ENCODE data around the gene ACAA1.

GRCh38 chr3:38095669-38096483 is 41.1 kb downstream of the ACAA1 start:
- TF ChIP-seq CTCF (conservative IDR thresholded peaks at IDR 0.05; ENCODE audit: low read depth, low read length) (no peak), EZH2 (IDR thresholded peaks at IDR 0.05; ENCODE audit: low read length, unreplicated experiment) (no peak), EZH2phosphoT487 (IDR thresholded peaks at IDR 0.05; ENCODE audit: borderline replicate concordance, low read length) (no peak)

Data from PC-3 (cell line).